Activated CD4-positive, alpha-beta T cell treated with anti-CD3 and anti-CD28 coated beads, Interleukin-10, Interleukin-2, amounts not matched to agents 100 ng/mL and 50 ng/mL, durations not matched to agents 16 hours and 8 hours (primary cell): ENCODE data around the gene CFAP100.
A peak's percentile ranks its signal among the peaks of the same experiment; 100 is the strongest.

Experiments used
- DNase-seq: peaks from one replicate; pipeline ENCODE4 v3.0.0-alpha.2; 2020

The CFAP100 gene

DNA sequence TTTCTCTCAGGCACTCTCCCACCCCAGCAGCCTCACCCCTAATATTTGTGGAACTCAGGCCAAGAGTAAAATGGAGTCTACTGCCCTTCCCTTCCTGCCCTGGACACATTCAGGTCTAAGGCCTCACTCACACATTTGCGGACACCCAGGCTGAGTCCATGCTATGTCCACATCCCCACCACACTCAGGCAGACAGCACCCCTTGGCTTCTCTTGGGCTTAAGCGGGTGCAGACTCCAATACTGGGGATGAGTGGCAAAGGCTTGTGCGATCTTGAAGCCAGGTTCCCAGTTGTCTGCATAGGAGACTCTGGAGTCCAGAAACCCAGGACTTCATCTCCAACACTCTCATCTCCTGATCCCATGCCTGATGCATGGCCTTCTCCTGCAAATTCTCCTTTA lies 17.5 kb upstream of the CFAP100 start:
- DNase-seq = no peak

DNA sequence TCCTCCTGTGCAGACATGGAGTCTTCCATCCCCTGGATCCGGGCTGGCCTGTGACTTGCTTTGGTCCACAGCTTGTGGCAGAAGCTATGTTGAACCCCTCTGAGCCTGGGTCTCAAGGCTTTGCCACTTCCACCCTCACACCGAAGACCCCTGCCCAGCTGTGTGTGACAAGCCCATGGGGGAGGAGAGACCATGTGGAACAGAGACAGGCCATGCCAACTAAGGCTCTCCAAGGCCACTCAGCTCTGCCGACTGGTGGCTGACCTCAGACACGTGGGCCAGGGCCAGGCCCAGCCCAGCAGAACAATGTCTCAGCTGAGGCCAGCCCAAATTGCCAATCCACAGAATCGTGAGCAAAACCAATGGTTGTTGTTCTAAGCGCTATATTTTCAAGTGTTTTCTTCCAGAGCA lies 16.4 kb upstream of the CFAP100 start:
- DNase-seq = no peak

DNA sequence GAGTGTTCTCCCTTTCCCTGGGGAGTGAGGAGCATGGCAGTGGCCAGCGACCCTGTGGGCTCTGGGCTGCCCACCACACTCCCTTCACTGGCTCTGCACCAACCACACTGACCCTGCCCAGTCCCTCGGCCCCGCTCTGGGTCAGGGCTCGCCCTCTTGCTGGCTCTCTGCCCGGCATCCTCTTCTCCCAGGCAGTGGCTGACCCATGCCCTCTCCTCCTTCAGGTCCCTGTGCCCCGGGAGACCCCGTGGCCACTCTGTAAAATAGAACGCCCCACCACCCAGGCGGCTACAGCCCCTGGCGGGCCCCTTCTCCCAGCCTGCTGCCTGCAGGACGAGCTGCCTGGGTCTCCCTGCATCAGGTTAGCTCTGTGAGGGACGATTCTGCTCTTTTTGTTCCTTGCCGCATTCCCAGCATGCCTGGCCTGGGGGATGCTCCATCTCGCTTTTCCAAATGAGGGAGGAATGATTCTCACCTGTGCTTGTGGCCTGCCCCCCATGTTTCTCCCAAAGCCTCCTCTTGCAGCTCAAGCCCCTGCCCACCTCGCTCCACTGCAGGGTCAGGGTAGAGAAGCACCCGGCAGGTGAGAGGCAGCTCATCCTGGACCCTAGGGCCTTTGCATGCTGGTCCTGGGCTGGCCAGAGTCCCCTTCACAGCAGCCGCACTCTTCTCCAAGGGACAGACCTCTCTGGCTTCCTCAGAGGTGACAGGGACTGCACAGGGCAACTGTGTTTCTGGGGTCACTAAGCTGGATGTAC lies 14.5 kb upstream of the CFAP100 start:
- no peak for DNase-seq

DNA sequence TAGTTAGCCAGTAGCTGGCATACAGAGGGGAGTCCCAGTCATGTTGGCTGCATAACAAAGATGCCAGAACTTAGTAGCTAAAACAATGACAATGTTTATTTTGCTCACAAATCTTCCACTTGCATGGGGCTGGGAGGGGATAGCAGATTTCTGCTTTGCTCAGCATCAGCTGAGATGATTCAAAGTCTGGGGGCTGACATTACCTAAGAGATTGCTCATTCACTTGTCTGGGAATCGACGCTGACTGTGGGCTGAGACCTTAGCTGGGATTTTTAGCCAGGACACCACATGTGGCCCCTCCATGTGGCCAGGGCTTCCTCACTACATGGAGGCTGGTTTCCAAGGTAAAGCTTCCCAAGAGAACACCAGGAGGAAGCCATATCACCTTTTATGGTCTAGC lies 12.7 kb upstream of the CFAP100 start:
- DNase-seq = no peak

DNA sequence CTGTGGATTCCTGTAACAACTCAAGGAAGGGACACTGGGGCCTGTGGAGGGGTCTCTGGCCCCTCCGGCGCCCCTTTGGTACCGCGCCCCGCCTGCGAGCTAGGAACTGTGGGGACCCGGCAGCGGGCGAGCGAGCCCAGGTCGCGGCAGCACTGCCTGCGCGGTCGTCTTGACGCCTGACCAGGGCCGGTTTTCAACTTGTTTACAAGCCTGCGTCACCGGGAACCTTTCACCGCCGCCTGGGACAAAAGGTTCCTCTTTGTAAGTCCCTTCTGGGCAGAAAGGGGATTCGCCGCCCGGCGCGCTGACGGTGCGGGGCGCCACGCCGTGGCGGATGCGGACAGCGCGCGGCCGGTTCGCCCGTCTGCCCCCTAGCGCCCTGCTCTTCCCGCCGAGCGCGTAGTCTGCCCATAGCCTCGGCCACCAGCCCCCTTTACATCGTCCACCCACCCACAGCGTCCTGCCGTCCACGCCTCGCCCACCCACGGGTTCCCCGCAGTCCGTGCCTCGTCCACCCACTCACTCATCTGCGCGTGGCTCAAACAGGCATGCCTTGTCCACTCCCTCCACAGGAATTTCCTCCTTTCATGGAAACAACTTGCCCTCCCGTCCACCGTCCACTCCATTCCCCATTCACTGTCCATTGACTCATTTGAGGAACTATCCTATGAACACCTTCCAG lies 5.5 kb upstream of the CFAP100 start:
- DNase-seq = peak; percentile 56

DNA sequence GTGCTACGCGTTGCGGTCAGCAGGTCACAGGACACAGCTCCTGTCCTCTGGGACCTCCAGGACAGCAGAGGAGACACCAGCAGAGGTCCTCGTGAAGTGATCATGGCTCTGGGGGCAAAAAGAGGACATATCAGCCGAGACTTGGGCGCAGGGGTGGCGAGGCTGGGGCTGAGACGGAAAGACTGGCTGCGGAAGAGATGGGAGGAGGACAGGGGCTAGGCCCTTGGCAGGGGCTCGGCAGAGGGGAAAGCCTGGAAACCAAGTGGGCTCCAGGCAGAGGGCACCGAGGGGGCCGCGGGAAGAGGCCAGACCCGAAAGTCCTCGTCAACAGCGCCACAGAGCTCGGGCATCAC lies 4.9 kb upstream of the CFAP100 start:
- DNase-seq = no peak

DNA sequence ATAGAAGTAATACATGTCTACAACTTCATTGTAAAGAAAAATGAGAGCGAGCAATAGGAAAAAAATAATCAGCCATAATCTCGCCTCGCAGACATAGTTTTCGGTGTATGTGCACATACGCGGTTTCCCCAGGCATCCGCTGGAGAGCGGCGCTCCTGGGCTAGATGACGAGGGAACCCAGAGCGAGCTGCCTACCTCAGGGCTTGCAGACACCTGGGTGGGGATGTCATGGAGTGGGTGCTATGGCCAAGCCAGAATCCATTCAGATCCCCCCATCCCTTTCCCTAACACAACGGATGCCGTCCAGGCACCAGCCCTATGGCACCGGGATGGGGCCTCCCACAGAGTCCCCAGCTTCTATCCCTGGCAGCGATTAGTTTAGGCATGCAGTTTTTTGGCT lies 4.5 kb upstream of the CFAP100 start:
- no peak for DNase-seq

DNA sequence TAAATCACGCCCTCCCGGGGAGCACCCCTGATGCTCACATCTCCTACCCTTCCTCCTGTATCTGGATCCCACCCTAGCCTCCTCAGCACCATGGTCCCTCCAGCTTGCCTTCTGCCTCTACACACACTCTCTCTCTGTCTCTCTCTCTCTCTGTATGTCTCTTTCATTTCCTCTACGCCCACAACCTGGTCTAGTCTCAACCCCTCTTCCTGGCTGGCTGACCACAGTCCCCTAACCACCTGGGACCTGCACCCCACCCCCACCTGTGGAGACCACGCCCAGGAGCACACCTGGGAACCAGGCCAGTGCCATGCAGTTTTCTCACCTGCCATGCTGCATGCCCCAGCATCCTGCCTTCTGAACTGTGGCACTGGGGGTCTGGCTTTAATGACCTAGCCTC lies 4.0 kb upstream of the CFAP100 start:
- no peak for DNase-seq

DNA sequence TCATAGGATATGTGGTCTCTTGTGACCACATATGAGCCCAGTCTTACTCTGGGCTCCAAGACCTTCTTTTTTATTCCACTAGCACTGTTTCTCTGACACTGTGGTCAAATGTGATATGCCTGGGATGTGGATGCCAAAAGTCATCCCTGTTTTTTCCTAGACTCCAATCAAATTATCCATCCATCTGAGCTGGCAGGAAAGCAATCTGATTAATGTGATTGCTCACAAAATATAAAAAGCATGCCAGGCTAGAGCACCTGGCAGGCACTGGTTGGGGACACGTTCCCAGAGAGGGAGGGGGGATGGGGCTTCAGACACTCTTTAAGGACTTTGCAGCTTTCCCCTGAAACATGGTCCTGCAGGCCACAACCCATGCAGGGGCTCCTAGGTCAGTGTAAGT lies 3.1 kb upstream of the CFAP100 start:
- DNase-seq = no peak

DNA sequence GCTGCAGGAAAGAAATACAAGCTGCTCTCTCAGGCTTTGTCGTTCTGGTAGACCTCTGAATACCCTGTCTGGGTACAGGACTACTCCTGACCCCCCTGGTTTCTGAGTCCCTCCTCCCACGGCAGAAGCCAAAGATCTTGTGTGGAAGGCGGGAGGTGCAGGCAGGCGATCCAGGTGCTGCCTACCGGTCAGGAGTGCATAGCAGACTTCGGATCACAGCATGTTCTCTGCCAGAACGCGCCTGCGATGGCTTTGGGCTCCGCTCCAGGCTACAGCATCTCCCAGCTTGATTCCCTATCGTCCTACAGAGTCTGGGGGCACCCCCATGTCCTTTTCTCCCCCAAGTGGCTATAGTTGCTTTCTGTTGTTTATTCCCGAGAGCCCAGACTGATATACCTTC lies 2.5 kb upstream of the CFAP100 start:
- no peak for DNase-seq

DNA sequence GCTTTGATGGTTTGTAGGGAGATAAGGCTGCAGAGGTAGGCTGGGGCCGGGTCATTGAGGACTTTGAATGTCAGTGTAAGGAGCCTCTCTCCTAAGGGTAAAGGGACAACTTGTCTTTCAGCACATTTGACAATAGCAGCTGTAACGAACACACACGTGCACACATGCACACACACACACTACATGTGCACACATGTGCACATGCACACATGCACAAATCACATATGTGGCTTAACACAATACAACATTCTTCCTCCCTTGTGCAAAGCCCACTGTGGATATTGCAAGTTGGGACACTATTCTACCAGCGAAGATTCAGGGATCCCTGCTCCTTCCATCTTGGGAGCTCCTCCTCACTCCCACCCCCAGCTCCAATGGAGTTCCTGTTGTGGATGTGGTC lies 1.1 kb upstream of the CFAP100 start:
- no peak for DNase-seq

DNA sequence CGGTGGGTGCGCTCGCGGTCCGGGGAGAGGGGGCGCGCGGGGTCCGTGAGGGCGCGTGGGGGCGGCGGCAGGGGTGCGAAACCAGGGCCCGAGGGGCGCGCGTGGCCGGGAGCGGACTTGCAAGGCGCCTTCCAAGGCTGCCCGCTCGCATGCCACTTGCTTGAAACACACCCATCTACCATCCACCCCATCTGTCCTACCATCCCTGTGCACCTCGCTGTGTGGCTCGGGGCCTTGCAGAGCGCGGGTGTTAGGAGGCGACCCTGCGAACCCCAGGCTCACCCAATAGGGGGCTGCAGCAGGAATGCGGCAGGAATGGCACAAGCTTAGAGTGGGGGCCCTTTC lies 240 bp downstream of the CFAP100 start:
- DNase-seq = no peak

DNA sequence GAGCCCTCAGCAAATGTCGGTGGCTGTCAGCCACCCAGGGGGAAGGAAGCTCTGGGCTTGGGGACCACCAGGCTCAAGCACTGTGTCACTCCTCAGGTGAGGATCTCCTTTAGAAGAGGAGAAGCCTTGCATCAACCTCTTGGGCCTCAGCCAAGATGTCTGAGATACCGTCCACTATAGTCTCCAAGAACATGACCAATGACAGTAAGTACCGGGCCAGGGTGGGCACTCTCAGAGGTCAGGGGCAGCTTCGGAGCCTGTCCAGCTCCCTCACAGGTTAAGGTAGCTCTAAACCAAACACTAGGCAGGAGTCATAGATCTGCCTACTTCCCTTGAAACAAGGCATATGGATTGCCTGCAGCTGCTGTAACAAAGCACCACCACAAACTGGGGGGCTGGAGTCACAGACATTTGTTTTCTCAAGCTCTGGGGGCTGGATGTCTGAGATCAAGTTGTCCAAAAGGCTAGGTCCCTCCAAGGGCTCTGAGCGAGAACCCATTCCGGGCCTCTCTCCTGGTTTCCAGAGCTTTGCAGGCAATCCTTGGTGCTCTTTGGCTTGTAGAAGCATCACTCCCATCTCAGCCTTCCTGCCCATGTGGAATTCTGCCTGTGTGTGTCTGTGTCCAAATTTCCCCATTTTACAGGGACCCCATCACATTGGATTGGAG lies 1.3 kb downstream of the CFAP100 start:
- no peak for DNase-seq

DNA sequence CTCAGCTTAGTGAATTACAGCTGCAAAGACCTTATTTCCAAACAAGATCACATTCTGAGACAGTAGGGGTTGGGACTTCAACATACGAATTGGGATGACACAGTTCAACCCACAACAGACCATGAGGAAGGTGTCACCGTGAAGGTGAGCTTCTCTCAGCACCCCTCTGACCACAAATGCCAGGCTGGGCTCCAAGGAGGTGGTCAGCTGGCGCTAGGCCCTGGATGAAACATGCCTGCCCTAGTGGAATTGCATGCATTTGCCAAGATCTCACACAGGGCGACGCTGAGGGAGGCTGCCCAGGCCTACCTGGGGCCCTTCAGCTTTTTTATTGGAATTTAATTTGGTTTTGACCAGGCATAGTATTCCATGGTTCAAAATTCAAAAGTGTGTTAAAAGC lies 1.8 kb downstream of the CFAP100 start:
- no peak for DNase-seq

DNA sequence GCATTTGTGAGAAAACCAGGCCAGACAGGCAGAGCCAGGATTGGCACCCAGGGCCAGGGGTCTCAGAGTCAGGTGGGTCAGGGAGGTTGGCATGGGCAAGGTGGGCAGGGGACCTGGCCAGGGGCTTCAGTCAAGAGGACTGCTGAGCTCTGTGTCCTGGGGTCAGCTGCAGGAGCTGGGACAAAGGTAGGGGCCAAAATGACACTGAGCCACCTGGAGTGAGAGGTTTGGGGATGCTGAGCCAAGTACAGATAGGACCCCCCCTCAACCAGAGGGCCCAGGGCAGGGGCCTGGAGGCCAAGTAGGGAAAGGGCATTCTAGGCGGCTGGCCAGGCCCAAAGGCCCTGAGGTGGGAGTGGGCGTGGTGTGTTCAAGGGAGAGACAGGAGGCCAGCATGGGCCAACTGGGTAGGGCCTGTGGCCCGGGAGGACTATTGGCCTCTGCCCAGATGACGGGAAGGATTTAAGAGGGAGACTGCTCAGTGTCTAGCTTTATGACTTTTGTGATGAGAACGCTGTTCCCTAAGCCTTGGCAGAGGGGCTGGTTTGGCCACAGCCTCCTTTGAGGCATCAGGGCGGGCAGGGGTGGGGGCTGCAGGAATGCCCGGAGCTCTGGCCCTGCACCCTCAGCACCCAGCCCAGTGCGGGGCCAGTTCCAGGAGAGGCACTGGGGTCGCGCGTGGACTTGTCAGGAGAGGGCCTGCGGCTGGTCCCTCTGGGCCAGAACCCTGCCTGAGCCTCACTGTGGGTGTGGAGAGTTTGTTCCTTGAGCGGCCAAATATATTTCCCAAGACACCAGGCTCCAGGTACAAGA lies 3.1 kb downstream of the CFAP100 start:
- DNase-seq = no peak

DNA sequence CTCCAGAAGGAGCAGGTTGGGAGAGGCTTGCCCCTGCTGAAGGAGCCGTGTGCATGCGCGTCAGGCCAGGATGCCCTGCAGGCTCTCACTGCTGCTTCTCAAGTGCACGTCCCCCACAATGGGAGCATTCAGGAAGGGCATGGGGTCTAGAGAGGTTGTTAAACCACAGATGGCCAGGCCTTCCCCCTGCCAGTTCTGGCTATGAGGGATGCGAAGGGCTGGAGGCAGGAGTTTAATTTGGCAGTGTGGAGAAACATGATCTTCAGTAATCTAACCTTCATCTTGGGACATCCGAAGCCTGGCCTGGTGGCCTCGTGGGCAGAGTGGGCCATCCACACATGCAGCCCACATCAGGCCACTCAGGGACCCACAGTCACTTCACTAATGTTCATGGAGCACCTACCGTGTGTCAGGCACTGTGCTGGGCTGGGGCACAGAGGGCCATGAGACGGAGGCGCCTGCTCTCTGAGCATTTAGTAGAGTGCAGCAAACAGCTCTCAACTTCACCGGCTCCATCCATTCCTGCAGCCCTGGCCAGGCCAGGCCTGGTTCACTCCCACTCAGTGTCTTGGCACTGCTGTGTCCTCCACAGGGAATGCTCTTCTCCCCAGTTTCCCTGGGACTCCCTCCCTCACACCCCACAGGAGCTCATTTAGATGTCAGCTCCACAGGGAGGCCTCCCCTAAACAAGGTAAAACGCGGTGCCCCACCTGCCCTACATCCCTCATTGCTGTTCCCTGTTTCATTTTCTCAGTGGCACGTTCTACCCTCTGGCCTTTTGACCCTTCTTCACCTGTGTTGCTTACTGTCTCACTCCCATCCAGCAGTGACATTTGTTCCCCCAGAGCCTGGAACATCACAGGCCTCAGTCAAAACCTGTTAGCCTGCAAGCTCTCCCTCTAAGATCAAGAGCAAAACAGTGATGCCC lies 4.0 kb downstream of the CFAP100 start:
- no peak for DNase-seq

DNA sequence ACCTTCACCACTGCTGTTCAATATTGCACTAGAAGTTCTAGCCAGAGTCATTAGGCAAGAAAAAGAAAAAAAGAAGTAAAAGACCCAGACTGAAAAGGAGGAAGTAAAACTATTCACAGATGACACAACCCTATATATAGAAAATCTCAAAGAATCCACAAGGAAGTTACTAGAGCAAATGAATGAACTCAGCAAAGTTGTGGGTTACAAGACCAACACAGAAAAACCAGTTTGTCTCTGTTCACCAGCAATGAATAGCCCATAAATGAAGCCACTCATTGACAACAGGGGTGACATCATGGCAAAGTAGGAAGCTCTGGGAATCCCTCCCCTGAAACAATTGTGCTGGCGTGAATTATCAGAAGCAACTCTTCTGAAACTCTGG lies 4.6 kb downstream of the CFAP100 start:
- DNase-seq = no peak

DNA sequence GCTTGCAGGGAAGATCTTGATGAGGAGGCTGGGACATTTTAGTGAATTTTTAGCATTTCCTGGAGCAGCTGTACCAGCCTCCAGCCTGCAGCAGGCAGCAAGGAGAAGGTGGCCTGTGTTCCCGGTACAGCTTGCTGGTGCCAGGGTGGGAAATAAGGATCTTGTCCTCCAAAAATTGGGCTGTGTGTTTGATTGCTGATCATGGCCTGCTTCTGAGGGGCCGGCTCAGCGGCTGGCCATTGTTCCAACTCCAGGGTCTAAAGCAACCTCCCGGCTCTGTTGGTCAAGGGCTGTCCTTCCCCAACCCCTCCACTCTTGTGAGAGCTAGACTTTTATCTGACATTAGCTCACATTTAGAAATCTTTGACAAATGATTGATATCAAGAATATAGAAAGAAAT lies 5.0 kb downstream of the CFAP100 start:
- DNase-seq = no peak

DNA sequence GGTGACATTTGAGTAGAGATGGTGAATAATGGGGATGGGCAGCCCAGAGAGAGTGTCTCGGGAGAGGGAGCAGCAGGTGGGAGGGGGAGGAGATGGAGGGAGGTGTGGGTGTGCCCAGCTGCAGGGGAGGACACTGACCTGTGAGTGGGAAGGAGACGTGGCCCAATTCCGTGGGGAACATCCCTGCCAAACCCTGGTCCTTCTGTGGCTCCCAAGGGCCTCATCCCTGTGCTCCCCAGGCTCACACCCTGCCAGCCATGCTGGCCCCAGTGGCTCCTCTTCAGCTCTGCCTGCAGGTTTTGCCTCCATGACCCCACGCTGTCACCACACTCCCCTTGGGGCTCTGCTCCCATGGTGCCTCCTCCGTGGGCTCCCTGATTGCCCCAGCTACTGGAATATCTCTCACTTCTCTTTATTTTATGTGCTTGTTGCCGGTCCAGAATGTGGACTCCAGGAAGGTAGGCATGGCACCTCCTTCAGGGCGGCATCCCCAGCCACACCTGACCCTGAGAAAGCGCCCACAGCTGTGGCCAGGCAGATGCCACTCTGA lies 7.0 kb downstream of the CFAP100 start:
- no peak for DNase-seq

DNA sequence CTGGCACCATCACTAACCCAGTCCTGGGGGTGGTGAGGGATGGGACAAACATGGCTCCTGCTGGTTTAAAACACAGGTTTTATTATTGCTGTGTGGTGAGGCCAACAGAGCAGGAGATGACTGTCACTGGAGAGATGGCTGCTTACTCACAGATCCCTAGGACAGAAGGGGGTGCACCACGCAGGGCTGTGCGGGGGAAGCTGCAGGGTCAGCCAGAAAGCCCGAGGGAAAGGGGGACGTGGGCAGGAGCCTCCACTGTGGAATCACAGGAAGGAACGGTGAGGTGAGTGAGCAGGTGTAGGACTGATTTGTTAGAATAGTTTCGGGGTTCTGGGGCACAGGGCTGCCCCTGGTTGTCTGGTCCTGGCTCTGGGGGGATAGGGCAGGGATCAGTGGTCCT lies 7.5 kb downstream of the CFAP100 start:
- DNase-seq = no peak

DNA sequence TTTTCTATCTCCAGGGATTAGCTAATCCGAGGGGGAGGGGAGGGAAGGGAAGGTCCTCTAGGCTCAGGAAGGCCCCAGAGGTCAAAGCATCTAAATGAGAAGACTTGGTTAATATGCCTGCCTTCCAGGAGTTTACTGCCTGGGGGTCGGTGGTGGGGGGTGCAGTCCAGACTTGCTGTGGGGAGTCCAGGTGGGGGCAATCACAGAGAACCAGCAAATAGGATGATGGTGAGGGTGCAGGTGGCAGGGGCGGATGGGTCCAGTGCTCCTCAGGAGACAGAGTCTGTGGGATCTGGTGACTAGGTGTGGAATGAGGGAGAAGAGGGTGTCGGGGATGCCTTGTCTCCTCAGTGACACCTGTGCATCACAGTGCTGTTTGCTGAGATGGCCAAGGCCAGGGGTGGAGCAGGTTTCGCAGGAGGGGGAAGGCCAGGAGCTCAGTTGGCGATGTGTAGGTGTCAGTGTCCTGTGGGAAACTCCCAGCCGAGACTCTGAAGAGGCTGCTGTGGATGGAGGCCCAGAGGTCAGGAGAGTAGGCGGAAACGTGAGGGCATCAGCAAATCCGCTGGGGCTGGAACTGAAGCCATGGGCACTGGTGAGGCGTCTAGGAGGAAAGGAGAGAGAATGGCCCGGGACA lies 8.1 kb downstream of the CFAP100 start:
- DNase-seq = no peak
